Nephron (organoid): Measurements from ENCODE around the gene ARHGEF4.
"Not testable (repeated sequence)": the region's sequence is repeated elsewhere in the genome, so short reads cannot be mapped to it uniquely, and the experiment has no call there.

ENCODE experiments used
- H3K27ac Mint-ChIP-seq, 3 experiments: 2 replicates each; pipeline ENCODE4 v1.8.0; 2020; ENCODE audit warnings: mixed read lengths in 3 of 3, mild to moderate bottlenecking in 2 of 3, moderate library complexity in 1 of 3
- H3K27me3 Mint-ChIP-seq: 2 replicates; pipeline ENCODE4 v1.8.0; 2021; ENCODE audit warnings: low read depth, mild to moderate bottlenecking, moderate library complexity, mixed read lengths
- H3K36me3 Mint-ChIP-seq: 2 replicates; pipeline ENCODE4 v1.8.0; 2020; ENCODE audit warnings: low read depth, mixed read lengths
- H3K4me1 Mint-ChIP-seq: 2 replicates; pipeline ENCODE4 v1.8.0; 2020; ENCODE audit warnings: mixed read lengths
- H3K4me3 Mint-ChIP-seq, 3 experiments: 2 replicates each; pipeline ENCODE4 v1.8.0; 2020; ENCODE audit warnings: mild to moderate bottlenecking in 3 of 3, mixed read lengths in 3 of 3, moderate library complexity in 2 of 3
- H3K9me3 Mint-ChIP-seq: 2 replicates; pipeline ENCODE4 v1.8.0; 2020; ENCODE audit warnings: mixed read lengths
- CTCF ChIP-seq, 3 experiments: fragments of 200-600 bp; sonication (generic); IDR thresholded peaks; one replicate each; pipeline ENCODE4 v1.5.0; 2021; ENCODE audit warnings: antibody characterized with exemption in 3 of 3; ENCODE audit not compliant: unreplicated experiment in 3 of 3

ARHGEF4 gene

GRCh38 chr2:131064589-131065512 is 228.1 kb downstream of the ARHGEF4 start:
- H3K27ac Mint-ChIP-seq, result peak overlapping the region; percentile 68 to 91 (median 70)
- H3K4me1 Mint-ChIP-seq, result peaks cover 28% of the 10 kb centered on the region
- TF ChIP-seq CTCF (IDR thresholded peaks at IDR 0.05; ENCODE audit: unreplicated experiment in 3 of 3), result no peak
- no peaks in the 10 kb centered on the region for H3K9me3 Mint-ChIP-seq
- no peaks in the 10 kb centered on the region for H3K27me3 Mint-ChIP-seq
- peaks cover 66% of the 10 kb centered on the region for H3K36me3 Mint-ChIP-seq
- H3K4me3 Mint-ChIP-seq, result peak overlapping the region; percentile 11 to 44 (median 42)

DNA sequence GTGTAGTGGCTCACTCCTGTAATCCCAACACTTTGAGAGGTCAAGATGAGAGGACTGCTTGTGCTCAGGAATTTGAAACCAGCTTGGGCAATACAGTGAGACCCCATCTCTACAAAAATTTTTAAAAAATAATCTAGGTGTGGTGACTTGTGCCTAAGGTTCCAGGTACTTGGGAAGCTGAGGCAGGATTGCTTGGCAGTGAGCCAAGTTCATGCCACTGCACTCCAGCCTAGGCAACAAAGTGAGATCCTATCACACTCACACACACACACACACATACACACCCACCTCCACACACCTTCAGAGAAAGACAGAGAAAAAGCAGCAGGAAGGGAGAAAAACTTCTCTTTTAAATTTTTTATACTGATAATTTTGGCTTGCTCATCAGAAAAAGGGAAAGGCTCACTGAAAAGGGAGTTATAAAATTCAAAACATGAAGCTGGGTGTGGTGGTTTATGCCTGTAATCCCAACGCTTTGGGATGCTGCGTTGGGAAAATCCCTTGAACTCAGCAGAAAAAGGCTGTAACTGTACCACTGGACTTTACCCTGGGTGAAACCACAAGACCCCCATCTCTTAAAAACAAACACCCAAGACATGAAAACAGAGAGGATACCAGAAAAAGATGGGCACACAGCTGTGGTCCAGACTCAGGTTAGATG is 230.9 kb downstream of the ARHGEF4 start:
- Mint-ChIP-seq H3K27ac (peak overlapping the region in 1 of 3 experiments; percentile 52), H3K36me3 (peaks cover 70% of the 10 kb centered on the region), H3K27me3 (no peaks in the 10 kb centered on the region), H3K4me3 (no peak overlapping the region), H3K4me1 (peaks cover 11% of the 10 kb centered on the region), H3K9me3 (no peaks in the 10 kb centered on the region)
- TF ChIP-seq CTCF (IDR thresholded peaks at IDR 0.05; ENCODE audit: unreplicated experiment in 3 of 3), result no peak

- H3K9me3 Mint-ChIP-seq, H3K4me3 Mint-ChIP-seq, H3K27ac Mint-ChIP-seq, H3K27me3 Mint-ChIP-seq: not testable (repeated sequence)
- H3K36me3 Mint-ChIP-seq, result peaks cover 68% of the 10 kb centered on the region
- peaks cover 11% of the 10 kb centered on the region for H3K4me1 Mint-ChIP-seq
Observed at GRCh38 chr2:131068172-131068571, 231.5 kb downstream of the ARHGEF4 start.

DNA sequence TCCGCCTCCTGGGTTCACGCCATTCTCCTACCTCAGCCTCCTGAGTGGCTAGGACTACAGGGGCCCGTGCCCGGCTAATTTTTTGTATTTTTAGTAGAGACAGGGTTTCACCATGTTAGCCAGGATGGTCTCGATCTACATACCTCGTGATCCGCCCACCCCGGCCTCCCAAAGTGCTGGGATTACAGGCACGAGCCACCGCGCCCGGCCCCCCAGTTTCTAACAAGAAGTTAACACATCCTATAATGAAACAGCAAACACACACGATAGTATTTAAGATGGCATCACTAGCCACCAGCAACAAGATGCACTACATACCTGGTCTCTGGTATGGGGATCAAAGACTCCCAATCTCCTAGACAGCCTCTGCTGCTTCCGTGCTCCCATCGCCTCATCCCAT is 238.9 kb downstream of the ARHGEF4 start:
- not testable (repeated sequence) for H3K27ac Mint-ChIP-seq, H3K4me1 Mint-ChIP-seq, H3K4me3 Mint-ChIP-seq, H3K27me3 Mint-ChIP-seq, H3K9me3 Mint-ChIP-seq
- H3K36me3 Mint-ChIP-seq, result peaks cover 81% of the 10 kb centered on the region

- H3K4me3 Mint-ChIP-seq, result no peak overlapping the region
- no peak for TF ChIP-seq CTCF (IDR thresholded peaks at IDR 0.05; ENCODE audit: unreplicated experiment in 3 of 3)
- H3K27ac Mint-ChIP-seq, result no peak overlapping the region
- H3K9me3 Mint-ChIP-seq, result no peaks in the 10 kb centered on the region
- H3K36me3 Mint-ChIP-seq, result peaks cover 80% of the 10 kb centered on the region
- H3K4me1 Mint-ChIP-seq, result peaks cover 6% of the 10 kb centered on the region
- no peaks in the 10 kb centered on the region for H3K27me3 Mint-ChIP-seq
Observed at GRCh38 chr2:131076707-131077106, 240.0 kb downstream of the ARHGEF4 start.

DNA sequence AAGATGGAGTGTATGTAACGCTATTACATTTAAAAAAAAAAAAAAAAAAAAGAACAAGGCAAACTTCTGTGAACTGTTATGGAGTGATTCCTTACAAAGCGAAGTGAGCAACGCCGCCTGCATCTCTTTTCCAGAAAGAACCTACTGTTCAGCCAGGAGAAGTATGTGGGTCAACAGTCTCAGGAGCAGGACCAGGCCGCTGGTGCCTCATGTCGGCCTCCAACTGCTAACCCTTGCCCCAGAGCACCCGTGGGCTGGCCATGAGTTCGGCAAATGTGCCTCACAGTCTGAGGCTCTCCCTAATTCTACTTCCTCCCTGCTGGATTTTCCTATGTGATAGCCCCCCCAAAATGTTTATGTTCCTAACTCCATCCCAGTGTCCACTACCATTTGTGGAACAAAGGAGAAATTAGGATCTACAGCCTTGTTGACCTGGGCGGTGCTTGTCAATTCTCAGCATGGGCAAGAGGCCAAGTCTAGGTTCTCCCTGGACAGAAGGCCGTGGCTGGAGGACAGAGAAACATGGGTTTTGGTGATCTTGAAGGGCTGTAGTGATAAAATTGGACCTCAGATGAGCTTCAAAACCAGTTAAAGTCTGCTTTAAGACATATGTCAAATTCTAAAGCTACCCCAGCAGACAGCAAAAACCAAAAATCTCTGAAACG is 240.6 kb downstream of the ARHGEF4 start:
- Mint-ChIP-seq H3K36me3 (peaks cover 81% of the 10 kb centered on the region), H3K4me3 (no peak overlapping the region), H3K9me3 (no peaks in the 10 kb centered on the region)

More for the DNA sequence above, 240.6 kb downstream of the ARHGEF4 start:
- Mint-ChIP-seq H3K4me1 (peaks cover 6% of the 10 kb centered on the region), H3K27ac (peak overlapping the region in 1 of 3 experiments; percentile 40), H3K27me3 (no peaks in the 10 kb centered on the region)
- no peak for TF ChIP-seq CTCF (IDR thresholded peaks at IDR 0.05; ENCODE audit: unreplicated experiment in 3 of 3)
